ENCODE measurements around the gene R3HDM2.
"Not testable (repeated sequence)": the region's sequence is repeated elsewhere in the genome, so short reads cannot be mapped to it uniquely, and the experiment has no call there.

R3HDM2 gene

GRCh38 chr12:57315681-57316080, 115.2 kb downstream of the R3HDM2 start:
- Histone ChIP-seq H3K9ac (ENCODE audit: low read depth in 1 of 2, low read length in 2 of 2) (no peak overlapping the region), H3K27ac (ENCODE audit: low read depth, low read length) (no peak overlapping the region), H3K4me3 (ENCODE audit: low read depth in 1 of 2, low read length in 2 of 2) (no peak overlapping the region), H3K27me3 (ENCODE audit: control insufficient read depth in 1 of 2, insufficient read depth in 2 of 2, low read length in 2 of 2) (no peaks in the 10 kb centered on the region), H3K9me3 (ENCODE audit: control insufficient read depth in 1 of 2, low read length in 2 of 2) (no peaks in the 10 kb centered on the region), H3K36me3 (ENCODE audit: control insufficient read depth in 1 of 2, insufficient read depth in 2 of 2, low read length in 2 of 2) (no peaks in the 10 kb centered on the region), H3K4me1 (ENCODE audit: control insufficient read depth in 1 of 2, insufficient read depth in 2 of 2, low read length in 2 of 2) (no peaks in the 10 kb centered on the region)

- not testable (repeated sequence) for H3K4me1 ChIP-seq (ENCODE audit: control insufficient read depth in 1 of 2, insufficient read depth in 2 of 2, low read length in 2 of 2); H3K36me3 ChIP-seq (ENCODE audit: control insufficient read depth in 1 of 2, insufficient read depth in 2 of 2, low read length in 2 of 2); H3K9ac ChIP-seq (ENCODE audit: low read depth in 1 of 2, low read length in 2 of 2); H3K27me3 ChIP-seq (ENCODE audit: control insufficient read depth in 1 of 2, insufficient read depth in 2 of 2, low read length in 2 of 2); H3K9me3 ChIP-seq (ENCODE audit: control insufficient read depth in 1 of 2, low read length in 2 of 2); H3K27ac ChIP-seq (ENCODE audit: low read depth, low read length); H3K4me3 ChIP-seq (ENCODE audit: low read depth in 1 of 2, low read length in 2 of 2)
These were observed 118.6 kb downstream of the R3HDM2 start for GRCh38 chr12:57312287-57312686.

GRCh38 chr12:57309420-57309819, 121.4 kb downstream of the R3HDM2 start:
- Histone ChIP-seq H3K27me3 (ENCODE audit: control insufficient read depth in 1 of 2, insufficient read depth in 2 of 2, low read length in 2 of 2) (no peaks in the 10 kb centered on the region), H3K4me3 (ENCODE audit: low read depth in 1 of 2, low read length in 2 of 2) (no peak overlapping the region), H3K36me3 (ENCODE audit: control insufficient read depth in 1 of 2, insufficient read depth in 2 of 2, low read length in 2 of 2) (peaks cover 3 to 15% of the 10 kb centered on the region in 2 donors), H3K27ac (ENCODE audit: low read depth, low read length) (no peak overlapping the region), H3K9ac (ENCODE audit: low read depth in 1 of 2, low read length in 2 of 2) (no peak overlapping the region), H3K4me1 (ENCODE audit: control insufficient read depth in 1 of 2, insufficient read depth in 2 of 2, low read length in 2 of 2) (no peaks in the 10 kb centered on the region), H3K9me3 (ENCODE audit: control insufficient read depth in 1 of 2, low read length in 2 of 2) (no peaks in the 10 kb centered on the region)

GRCh38 chr12:57300961-57301584, 129.8 kb downstream of the R3HDM2 start:
- Histone ChIP-seq H3K4me3 (ENCODE audit: low read depth in 1 of 2, low read length in 2 of 2) (no peak overlapping the region), H3K27me3 (ENCODE audit: control insufficient read depth in 1 of 2, insufficient read depth in 2 of 2, low read length in 2 of 2) (no peaks in the 10 kb centered on the region), H3K9me3 (ENCODE audit: control insufficient read depth in 1 of 2, low read length in 2 of 2) (no peaks in the 10 kb centered on the region), H3K36me3 (ENCODE audit: control insufficient read depth in 1 of 2, insufficient read depth in 2 of 2, low read length in 2 of 2) (peaks cover 23 to 49% of the 10 kb centered on the region in 2 donors), H3K4me1 (ENCODE audit: control insufficient read depth in 1 of 2, insufficient read depth in 2 of 2, low read length in 2 of 2) (no peaks in the 10 kb centered on the region), H3K27ac (ENCODE audit: low read depth, low read length) (no peak overlapping the region), H3K9ac (ENCODE audit: low read depth in 1 of 2, low read length in 2 of 2) (no peak overlapping the region)

GRCh38 chr12:57299514-57300016, 131.3 kb downstream of the R3HDM2 start:
- H3K36me3 ChIP-seq (ENCODE audit: control insufficient read depth in 1 of 2, insufficient read depth in 2 of 2, low read length in 2 of 2) = peaks cover 23 to 52% of the 10 kb centered on the region in 2 donors

GRCh38 chr12:57296291-57296690, 134.6 kb downstream of the R3HDM2 start:
- H3K4me3 ChIP-seq (ENCODE audit: low read depth in 1 of 2, low read length in 2 of 2) = no peak overlapping the region
- no peaks in the 10 kb centered on the region for H3K27me3 ChIP-seq (ENCODE audit: control insufficient read depth in 1 of 2, insufficient read depth in 2 of 2, low read length in 2 of 2)
- H3K9ac ChIP-seq (ENCODE audit: low read depth in 1 of 2, low read length in 2 of 2) = no peak overlapping the region
- no peaks in the 10 kb centered on the region for H3K9me3 ChIP-seq (ENCODE audit: control insufficient read depth in 1 of 2, low read length in 2 of 2)
- no peaks in the 10 kb centered on the region for H3K4me1 ChIP-seq (ENCODE audit: control insufficient read depth in 1 of 2, insufficient read depth in 2 of 2, low read length in 2 of 2)
- peaks cover 33 to 68% of the 10 kb centered on the region in 2 donors for H3K36me3 ChIP-seq (ENCODE audit: control insufficient read depth in 1 of 2, insufficient read depth in 2 of 2, low read length in 2 of 2)
- H3K27ac ChIP-seq (ENCODE audit: low read depth, low read length) = no peak overlapping the region

More at GRCh38 chr12:57299514-57300016, 131.3 kb downstream of the R3HDM2 start:
- Histone ChIP-seq H3K27ac (ENCODE audit: low read depth, low read length) (no peak overlapping the region), H3K9me3 (ENCODE audit: control insufficient read depth in 1 of 2, low read length in 2 of 2) (no peaks in the 10 kb centered on the region), H3K4me1 (ENCODE audit: control insufficient read depth in 1 of 2, insufficient read depth in 2 of 2, low read length in 2 of 2) (no peaks in the 10 kb centered on the region), H3K9ac (ENCODE audit: low read depth in 1 of 2, low read length in 2 of 2) (no peak overlapping the region), H3K27me3 (ENCODE audit: control insufficient read depth in 1 of 2, insufficient read depth in 2 of 2, low read length in 2 of 2) (no peaks in the 10 kb centered on the region), H3K4me3 (ENCODE audit: low read depth in 1 of 2, low read length in 2 of 2) (no peak overlapping the region)

GRCh38 chr12:57282073-57282472, 148.8 kb downstream of the R3HDM2 start:
- not testable (repeated sequence) for H3K27ac ChIP-seq (ENCODE audit: low read depth, low read length)
- peaks cover 25 to 59% of the 10 kb centered on the region in 2 donors for H3K36me3 ChIP-seq (ENCODE audit: control insufficient read depth in 1 of 2, insufficient read depth in 2 of 2, low read length in 2 of 2)

GRCh38 chr12:57280211-57281062, 150.4 kb downstream of the R3HDM2 start:
- peaks cover 22 to 50% of the 10 kb centered on the region in 2 donors for H3K36me3 ChIP-seq (ENCODE audit: control insufficient read depth in 1 of 2, insufficient read depth in 2 of 2, low read length in 2 of 2)
- no peaks in the 10 kb centered on the region for H3K9me3 ChIP-seq (ENCODE audit: control insufficient read depth in 1 of 2, low read length in 2 of 2)
- peaks cover 6 to 12% of the 10 kb centered on the region in 2 donors for H3K4me1 ChIP-seq (ENCODE audit: control insufficient read depth in 1 of 2, insufficient read depth in 2 of 2, low read length in 2 of 2)
- H3K9ac ChIP-seq (ENCODE audit: low read depth in 1 of 2, low read length in 2 of 2) = peak overlapping the region; percentile 0 to 29
- no peaks in the 10 kb centered on the region for H3K27me3 ChIP-seq (ENCODE audit: control insufficient read depth in 1 of 2, insufficient read depth in 2 of 2, low read length in 2 of 2)
- peak overlapping the region; percentile 11 for H3K27ac ChIP-seq (ENCODE audit: low read depth, low read length)
- no peak overlapping the region for H3K4me3 ChIP-seq (ENCODE audit: low read depth in 1 of 2, low read length in 2 of 2)

More at GRCh38 chr12:57282073-57282472, 148.8 kb downstream of the R3HDM2 start:
- peaks cover 6 to 12% of the 10 kb centered on the region in 2 donors for H3K4me1 ChIP-seq (ENCODE audit: control insufficient read depth in 1 of 2, insufficient read depth in 2 of 2, low read length in 2 of 2)
- H3K9ac ChIP-seq (ENCODE audit: low read depth in 1 of 2, low read length in 2 of 2); H3K27me3 ChIP-seq (ENCODE audit: control insufficient read depth in 1 of 2, insufficient read depth in 2 of 2, low read length in 2 of 2); H3K9me3 ChIP-seq (ENCODE audit: control insufficient read depth in 1 of 2, low read length in 2 of 2); H3K4me3 ChIP-seq (ENCODE audit: low read depth in 1 of 2, low read length in 2 of 2): not testable (repeated sequence)

- Histone ChIP-seq H3K27ac (ENCODE audit: low read depth, low read length) (no peak overlapping the region), H3K36me3 (ENCODE audit: control insufficient read depth in 1 of 2, insufficient read depth in 2 of 2, low read length in 2 of 2) (peaks cover 17 to 45% of the 10 kb centered on the region in 2 donors), H3K9me3 (ENCODE audit: control insufficient read depth in 1 of 2, low read length in 2 of 2) (no peaks in the 10 kb centered on the region), H3K4me1 (ENCODE audit: control insufficient read depth in 1 of 2, insufficient read depth in 2 of 2, low read length in 2 of 2) (peaks cover 6 to 12% of the 10 kb centered on the region in 2 donors), H3K4me3 (ENCODE audit: low read depth in 1 of 2, low read length in 2 of 2) (no peak overlapping the region), H3K27me3 (ENCODE audit: control insufficient read depth in 1 of 2, insufficient read depth in 2 of 2, low read length in 2 of 2) (no peaks in the 10 kb centered on the region), H3K9ac (ENCODE audit: low read depth in 1 of 2, low read length in 2 of 2) (no peak overlapping the region)
These were observed 152.1 kb downstream of the R3HDM2 start for GRCh38 chr12:57278465-57279381.
